ENCODE data around the gene PHOX2A.
"Not testable (repeated sequence)": the region's sequence is repeated elsewhere in the genome, so short reads cannot be mapped to it uniquely, and the experiment has no call there.

The PHOX2A gene

DNA sequence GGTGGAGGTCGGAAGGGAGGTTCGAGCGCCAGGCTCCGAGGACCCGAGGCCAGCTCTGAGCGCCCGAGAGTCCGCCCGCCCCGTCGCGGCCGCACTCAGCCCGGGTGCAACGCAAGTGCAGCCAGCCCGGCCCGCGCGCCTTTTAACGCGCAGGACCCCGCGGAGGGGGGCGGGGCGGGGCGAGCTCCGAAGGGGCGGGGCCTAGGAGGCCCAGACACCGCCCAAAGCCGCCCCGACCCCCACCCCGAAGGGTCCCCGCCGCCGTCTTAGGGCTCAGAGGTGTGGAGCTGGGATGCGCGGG lies at the start of gene PHOX2A:
Gene PHOX2A, minus strand, starts transcription at position 117 of the 301 bp plus-strand sequence. CDS start 172 bp downstream, outside the sequence.
- DNase-seq (ENCODE audit: low read depth), result no peak

- DNase-seq (ENCODE audit: low read depth), result no peak
Observed at GRCh38 chr11:72293391-72293790, 49.4 kb upstream of the PHOX2A start.

GRCh38 chr11:72292106-72292785 lies 48.3 kb upstream of the PHOX2A start:
- DNase-seq (ENCODE audit: low read depth), result no peak

GRCh38 chr11:72290741-72291140 lies 46.8 kb upstream of the PHOX2A start:
- DNase-seq (ENCODE audit: low read depth), result not testable (repeated sequence)

GRCh38 chr11:72287293-72287692 lies 43.3 kb upstream of the PHOX2A start:
- DNase-seq (ENCODE audit: low read depth), result no peak

GRCh38 chr11:72283947-72284346 lies 40.0 kb upstream of the PHOX2A start:
- DNase-seq (ENCODE audit: low read depth), result no peak

GRCh38 chr11:72280726-72281315 lies 36.8 kb upstream of the PHOX2A start:
- DNase-seq (ENCODE audit: low read depth), result no peak

DNA sequence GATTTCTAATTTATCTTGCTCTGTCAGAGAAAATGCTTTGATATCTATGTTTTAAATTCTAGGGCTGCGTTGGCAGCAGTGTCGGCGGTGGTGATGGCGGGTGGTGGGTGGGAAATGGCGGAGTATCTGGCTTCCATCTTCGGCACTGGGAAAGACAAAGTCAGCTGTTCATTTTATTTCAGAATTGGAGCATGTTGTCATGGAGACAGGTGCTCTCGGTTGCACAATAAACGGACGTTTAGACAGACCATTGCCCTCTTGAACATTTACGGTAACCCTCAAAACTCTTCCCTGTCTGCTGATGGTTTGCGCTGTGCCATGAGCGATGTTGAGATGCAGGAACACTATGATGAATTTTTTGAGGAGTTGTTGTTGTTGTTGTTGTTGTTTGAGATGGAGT lies 36.1 kb upstream of the PHOX2A start:
- DNase-seq (ENCODE audit: low read depth), result no peak

DNA sequence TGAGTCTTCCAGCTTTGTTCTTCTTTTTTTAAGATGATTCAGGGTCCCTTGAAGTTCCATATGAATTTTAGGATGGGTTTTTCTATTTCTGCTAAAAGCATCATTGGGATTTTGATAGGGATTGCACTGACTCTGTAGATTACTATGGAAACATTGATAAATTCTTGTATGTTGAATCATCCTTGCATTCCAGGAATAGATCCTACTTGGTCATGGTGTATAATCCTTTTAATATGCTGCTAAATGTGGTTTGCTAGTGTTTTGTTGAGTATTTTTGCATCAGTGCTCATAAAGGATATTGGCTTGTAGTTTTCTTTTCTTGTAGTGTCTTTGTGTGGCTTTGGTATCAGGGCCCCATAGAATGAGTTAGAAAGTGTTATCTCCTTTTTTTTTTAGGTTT lies 34.9 kb upstream of the PHOX2A start:
- no peak for DNase-seq (ENCODE audit: low read depth)

DNA sequence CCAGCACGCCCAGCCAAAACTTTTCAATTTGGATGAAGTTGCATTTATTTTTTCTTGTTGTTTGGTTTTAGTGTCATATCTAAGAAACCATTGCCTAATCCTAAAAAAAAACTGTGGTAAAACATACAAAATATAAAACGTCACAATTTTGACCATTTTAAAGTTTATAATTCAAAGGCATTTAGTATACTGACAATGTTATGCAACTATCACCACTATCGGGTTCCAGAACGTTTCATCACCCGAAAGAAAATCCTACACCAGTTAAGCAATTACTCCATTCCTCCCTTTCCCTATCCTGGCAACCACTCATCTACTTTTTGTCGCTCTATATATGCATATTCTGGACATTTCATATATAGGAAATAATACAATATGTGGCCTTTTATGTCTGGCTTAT lies 30.5 kb upstream of the PHOX2A start:
- DNase-seq (ENCODE audit: low read depth), result no peak

DNA sequence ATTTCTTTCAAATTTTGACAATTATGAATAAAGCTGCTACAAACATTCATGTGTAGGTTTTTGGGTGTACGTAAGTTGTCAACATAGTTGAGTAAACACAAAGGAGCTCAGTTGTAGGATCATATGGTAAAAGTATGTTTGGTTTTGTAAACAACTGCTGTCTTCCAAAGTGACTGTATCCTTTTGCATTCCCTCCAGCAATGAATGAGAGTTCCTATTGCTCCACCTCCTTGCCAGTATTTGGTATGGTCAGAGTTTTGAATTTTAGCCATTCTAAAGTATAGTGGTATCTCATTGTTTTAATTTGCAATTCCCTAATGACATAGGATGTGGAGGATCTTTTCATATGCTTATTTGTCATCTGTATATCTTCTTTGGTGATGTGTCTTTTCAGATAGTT lies 28.0 kb upstream of the PHOX2A start:
- no peak for DNase-seq (ENCODE audit: low read depth)

GRCh38 chr11:72267956-72268617 lies 24.1 kb upstream of the PHOX2A start:
- no peak for DNase-seq (ENCODE audit: low read depth)

DNA sequence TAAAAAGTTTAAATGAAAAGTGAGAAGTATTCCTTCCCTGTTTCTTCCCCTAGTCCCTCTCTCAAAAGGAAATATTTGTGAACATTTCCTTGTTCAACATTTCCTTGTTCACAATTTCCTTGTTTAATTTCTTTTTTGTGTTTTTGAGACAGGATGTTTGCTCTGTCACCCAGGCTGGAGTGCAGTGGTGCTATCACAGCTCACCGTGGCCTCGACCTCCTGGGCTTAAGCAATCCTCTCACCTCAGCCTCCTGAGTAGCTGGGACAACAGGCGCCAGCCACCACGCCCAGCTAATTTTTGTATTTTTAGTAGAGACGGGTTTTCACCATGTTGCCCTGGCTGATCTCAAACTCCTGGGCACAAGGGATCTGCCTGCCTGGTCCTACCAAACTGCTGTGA lies 23.0 kb upstream of the PHOX2A start:
- DNase-seq (ENCODE audit: low read depth), result not testable (repeated sequence)

- no peak for DNase-seq (ENCODE audit: low read depth)
Observed at GRCh38 chr11:72265951-72266350, 22.0 kb upstream of the PHOX2A start.

DNA sequence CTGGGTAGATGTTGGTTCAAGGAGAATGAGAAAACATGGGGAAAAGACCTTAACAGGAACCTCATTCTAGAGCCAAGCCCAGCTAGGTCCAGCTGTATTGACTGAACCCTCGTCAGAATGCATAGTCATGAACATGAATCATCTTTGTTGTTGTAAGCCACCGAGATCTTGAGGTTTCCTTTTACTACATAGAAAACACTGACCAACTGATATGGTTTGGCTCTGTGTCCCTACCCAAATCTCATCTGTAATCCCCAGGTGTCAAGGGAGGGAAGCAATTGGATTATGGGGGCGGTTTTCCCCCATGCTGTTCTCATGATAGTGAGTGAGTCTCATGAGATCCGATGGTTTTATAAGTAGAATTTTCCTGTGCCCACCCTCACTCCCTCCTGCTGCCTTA lies 19.4 kb upstream of the PHOX2A start:
- no peak for DNase-seq (ENCODE audit: low read depth)

- DNase-seq (ENCODE audit: low read depth), result no peak
Observed at GRCh38 chr11:72260574-72260973, 16.6 kb upstream of the PHOX2A start.

DNA sequence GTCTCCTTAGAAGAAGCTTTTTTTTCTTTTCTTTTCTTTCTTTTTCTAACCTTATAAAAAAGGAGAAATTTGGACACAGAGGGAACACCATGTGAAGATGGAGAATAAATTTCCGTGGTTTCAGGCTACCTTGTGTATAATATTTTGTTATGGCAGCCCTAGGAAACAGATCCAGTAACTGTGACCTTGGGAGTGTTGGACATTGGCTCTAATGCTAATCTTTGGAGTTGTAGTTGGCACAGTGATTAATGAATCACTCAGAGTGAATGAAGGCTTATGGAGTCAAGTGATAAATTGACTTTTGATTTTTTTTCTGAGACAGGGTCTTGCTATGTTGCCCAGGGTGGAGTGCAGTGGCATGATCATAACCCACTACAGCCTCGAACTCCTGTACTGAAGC lies 15.5 kb upstream of the PHOX2A start:
- no peak for DNase-seq (ENCODE audit: low read depth)

DNA sequence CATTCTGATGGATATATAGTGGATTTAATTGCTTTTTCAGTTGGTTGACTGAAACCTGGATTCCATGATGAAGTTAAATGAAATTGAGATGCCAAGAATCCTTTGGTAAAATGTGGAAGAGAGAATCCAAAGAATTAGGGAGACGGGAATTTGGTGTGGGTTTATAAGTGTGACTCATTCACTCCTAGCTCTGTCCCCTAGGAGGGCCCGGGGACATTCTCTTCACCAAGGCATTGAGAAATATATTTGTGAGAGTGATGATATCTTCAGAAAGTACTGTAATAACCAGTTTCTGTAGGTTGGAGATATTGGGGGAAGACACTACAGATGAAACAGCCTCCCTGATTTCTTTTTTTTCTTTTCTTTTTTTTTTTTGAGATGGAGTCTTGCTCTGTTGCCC lies 13.6 kb upstream of the PHOX2A start:
- no peak for DNase-seq (ENCODE audit: low read depth)

DNA sequence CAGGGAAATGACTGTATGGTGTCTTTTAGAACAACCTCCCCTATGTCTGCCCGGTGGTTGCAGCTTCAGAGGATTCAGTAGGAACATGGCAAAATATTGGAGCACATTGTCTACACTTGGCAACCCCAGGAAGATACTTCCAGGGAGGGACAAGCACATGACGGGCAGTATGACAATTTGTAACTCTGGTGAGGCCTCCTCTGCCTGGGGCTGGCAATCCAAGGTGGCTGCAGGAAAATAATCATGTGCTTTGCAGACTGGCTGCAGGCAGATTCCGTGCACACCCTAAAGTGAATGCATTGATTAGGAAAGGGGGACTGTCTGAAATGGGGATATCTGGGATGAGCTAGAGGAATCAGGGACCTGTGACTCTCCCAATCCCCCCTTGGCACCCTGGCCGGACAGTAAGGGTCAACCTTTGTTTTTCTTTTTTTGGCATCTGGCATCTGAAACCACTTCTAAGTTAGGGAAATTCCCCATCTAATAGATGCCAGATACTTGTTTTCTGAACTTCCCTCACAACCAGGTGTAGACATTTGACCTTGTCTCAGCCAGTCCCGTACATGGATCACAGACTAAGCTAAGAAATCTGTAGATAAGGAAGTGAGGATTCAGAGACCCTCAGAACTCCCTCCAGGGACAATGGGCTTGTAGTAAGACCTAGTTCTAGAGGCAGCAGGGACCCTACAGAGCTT lies 10.5 kb upstream of the PHOX2A start:
- no peak for DNase-seq (ENCODE audit: low read depth)

DNA sequence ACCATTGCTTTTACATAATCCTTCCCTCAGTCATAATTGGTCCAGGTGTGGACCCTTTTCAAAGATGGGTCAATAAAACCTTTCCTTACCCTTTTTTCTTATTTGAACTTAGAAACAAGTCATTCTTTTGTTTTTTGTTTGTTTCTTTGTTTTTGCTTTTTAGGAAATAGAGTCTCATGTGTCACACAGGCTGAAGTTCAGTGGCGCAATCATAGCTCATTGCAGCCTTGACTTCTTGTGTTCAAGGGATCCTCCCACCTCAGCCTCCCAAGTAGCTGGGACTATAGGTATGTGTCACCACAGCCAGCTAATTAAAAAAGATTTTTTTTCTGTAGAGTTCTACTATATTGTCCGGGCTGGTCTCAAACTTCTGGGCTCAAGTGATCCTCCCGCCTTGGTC lies 9.4 kb upstream of the PHOX2A start:
- no peak for DNase-seq (ENCODE audit: low read depth)

DNA sequence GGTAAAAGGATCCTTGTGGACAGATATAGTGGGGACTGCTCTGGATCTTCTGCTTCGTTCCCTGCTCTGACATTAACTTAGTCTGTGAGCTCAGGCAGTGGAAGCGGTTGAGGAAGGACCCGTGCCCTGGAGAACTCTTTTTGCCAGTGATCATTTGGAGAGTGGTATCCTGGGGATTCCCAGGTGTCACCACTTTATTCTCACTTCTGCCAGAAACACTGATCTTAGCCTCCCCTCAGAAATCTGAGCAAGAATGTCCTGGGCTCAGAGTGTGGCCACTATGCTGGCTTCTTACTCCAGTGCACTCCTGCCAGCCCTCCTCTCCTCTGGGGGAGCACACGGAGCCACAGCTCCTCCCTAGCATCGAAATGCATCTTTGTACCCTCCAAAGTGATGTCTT lies 7.6 kb upstream of the PHOX2A start:
- no peak for DNase-seq (ENCODE audit: low read depth)

DNA sequence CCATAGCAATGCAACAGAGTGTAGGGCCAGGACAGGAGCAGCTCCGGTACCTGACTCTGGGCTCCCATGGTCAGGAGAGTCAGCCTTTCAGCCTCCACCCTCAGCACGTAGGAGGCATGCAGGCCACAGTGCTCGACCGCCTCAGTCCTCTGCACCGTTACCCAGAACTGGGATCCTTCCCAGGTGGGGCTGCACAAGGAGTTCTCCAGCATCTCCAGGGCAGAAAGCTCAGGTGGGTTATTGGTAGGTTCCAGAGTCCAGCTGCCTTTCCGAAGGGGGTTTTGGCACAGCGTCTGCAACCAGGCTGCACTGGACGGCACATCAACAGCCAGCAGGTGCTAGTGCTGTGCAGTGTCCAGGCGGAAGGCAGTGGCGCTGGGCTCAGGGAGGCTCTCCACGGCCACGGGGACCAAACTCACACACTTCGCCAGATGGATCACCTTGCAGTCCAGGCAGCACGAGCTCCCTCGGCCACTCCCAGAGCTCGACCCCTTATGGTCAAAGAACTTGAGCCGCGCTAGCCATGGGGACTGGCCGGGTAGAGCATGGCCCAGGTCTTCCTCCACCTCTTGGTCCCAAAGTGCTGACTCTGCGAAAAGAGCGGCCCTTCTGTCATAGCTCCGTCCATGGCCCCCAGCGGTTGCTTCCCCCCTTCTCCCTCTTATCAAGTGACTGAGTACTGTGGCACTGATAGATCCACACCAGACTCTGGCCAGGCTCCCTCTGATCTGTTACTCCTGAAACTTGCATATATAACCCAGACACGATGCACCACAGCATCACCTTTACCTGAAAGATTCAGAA lies 6.9 kb upstream of the PHOX2A start:
- DNase-seq (ENCODE audit: low read depth), result no peak
